Cortex of kidney (tissue), 1 donor: ENCODE results near the gene CBFA2T3.

ENCODE experiments used
- DNase-seq: peaks from one replicate; lab custom pipeline; 2025; lab: John Stamatoyannopoulos, UW

Gene CBFA2T3

DNA sequence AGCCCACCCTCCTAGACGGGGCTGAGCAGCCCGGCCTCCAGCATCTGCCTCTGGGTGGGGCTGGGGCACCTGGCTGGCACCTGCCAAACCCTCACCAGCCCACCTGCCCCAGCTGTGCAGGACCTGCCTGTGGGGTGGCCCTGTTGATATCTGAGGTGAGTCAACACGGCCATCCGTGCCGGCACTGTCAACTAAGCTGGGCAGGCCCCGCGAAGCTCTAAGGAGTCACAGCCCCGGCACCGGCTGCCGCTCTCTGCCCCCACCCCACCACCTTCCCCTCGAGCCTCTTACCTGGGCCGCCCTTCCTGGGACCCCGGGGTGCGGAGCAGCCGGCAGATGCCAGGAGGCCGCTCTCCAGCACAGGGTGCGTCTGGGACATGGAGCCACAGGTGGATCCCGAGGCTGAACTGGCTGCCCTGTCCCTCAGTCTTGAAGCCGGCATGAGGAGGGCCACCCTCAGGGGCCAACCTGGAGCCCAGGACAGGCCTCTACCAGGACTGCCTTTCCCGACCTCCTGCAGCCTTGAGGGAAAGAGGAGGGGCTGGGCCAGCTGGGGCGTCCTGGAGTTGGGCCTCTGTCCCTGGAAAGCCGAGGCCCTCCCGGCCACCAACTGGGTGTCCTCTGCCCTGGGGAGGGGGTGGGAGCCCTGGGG is 515 bp downstream of the CBFA2T3 start:
- DNase-seq = no peak

DNA sequence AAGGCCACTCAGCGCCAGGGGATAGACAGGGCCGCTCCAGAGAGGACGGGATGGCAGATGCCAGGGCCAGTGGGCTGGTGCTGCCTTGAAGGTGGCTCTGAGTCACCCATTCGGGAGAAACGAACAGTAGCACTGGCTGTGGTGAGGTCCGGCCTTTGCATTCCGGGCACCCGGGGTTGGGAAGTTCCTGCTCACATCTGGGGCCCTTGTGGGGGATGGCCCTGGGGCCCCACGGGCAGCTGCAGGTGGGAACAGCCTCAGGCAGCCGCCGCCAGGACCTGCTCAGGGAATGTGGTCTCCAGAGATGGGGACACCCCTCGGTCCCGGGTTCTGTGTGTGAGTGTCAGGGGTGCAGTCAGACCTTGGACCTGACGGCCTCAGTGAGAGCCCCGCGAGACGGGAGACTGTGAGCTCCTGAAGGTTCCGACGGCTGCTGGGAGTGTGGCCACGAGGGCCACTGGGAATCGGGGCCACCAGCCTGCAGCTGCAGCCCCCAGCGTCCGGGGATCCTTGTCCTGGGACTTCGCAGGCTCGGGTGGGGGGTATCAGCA is 1.4 kb downstream of the CBFA2T3 start:
- no peak for DNase-seq

GRCh38 chr16:88974916-88975215 is 2.1 kb downstream of the CBFA2T3 start:
- no peak for DNase-seq

DNA sequence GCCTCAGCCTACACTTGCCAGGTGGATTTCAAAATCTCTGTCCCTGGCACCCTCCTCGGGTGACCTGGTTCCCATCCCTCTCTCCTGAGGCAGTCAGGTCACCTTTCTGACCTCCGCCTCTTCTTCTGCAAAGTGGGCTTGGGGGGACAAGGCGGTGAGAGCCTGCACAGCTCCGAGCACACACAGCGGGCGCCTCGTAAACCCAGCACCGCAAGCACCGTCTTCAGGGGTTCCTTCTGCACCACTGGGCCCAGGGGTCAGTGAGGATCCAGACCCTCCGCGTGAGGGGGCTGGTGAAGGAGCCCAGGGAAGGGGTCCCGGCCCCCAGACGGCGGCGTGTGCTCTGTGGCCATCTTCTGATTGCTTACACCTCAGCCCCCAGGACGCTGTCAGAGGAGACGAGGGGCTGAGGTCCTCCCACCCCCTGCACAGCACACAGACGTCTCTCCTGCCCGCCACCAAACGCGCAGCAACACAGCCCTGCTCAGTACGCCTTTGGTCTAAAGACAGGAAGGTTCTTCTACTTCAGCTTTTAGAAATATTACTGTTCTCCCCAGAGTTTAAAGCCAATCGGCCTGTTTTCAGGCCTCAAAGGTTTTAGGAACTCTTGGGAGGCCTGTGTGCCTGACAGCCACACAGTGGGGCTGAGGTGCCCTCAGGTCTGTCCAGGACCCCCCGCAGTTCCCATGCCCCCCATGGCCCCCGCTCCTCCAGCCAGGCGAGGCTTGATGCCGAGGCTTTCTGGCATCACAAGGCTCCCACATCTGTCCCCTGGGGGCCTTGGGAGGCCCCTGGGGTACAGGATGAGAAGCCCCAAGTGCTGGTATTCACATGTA is 2.7 kb downstream of the CBFA2T3 start:
- DNase-seq = no peak

- no peak for DNase-seq
Observed at GRCh38 chr16:88973415-88974050, 3.5 kb downstream of the CBFA2T3 start.

DNA sequence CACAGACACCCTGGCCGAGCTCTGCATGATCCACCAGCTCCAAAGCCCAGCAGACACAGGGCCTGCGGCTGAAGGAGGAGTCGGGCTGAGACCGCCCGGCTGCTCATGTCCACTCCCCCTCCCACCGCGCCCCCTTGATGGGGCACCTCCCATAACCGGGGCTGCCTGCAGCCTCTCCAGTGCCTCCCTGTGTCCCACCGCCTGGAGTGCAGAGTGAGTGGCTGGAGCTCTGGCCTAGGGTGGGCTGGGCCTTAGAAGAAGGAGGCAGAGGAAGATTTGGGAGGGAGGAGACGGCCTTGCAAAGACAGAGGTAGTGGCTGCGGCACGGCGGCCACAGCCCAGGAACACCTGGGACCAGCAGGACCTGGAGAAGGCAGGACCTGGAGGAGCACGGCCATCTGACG is 4.0 kb downstream of the CBFA2T3 start:
- DNase-seq = no peak

DNA sequence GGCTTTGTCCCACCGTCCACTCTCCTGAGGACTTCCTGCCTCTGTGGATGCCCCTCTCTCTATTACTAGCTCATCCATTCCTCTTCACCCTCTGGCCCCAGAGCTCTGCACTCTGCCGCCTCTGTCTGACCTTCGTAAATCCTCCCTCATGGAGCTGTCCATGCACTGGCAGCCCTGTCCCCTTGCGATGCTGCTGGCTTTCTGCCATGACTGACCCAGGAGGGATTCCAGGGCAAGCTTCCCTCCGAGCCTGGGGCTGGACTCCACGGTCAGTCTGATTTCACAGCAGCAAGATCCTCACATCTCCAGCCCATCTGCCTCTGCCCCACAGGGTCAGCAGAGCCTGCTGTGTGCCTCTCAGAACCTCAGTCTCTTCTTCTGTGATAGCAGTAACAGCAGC is 4.7 kb downstream of the CBFA2T3 start:
- no peak for DNase-seq

DNA sequence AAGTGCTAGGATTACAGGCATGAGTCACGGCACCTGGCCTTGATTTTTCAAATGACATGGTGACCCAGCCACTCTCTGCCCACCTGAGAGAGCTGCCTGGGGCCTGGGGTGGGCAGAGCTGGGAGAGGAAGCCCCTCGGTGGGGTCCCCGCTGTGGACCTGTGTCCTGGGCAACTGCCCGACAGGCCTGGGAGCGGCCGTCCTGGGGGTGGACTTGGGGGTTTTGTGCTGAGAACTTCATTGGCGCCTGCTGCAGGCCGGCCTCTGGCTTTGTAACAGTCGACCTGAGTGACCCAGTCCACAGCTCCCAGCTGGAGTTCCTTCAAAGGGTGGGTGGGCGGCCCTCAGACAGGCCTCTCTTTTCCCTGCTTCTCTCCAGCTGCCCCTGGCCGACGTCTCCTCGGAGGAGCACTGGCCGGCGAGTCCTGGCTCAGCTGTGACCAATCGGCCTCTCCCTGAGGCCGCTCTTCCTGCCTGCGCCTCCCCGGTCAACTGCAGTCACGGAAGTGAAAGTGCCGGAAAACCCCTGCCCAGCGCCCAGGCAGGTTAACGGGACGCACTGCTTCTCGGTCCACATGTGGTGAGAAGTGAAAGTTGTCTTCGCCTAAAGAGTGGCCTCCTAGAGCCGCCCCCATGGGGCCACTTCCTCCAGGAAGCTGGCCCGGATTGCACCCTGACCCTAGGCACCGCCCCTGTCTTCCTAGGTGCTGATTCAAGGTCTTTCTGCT is 5.5 kb downstream of the CBFA2T3 start:
- no peak for DNase-seq

DNA sequence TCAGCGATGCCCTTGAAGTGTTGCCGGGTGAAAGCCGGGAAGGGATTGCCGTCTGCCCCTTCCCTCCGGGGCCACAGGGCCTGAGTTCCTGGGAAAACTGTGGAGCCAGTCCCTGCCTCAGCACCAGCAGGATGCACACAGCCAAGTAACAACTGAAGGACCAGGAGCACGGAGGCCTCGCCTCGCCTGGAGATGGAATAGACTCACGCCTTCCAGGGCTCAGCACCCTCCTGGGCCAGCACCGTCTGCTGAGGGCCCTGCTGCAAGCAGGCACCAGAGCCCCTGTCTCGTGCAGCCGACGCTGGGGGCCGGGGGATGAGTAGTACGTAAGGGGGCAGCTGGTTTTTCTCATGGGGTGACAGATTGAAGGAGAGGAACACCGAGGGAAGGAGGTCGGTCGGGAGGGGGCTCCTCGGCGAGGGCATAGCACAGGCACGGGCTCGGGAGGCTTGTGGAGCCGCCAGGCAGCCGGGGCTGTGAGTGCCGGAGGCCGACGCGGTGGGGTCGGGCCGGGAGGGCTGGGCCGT is 6.4 kb downstream of the CBFA2T3 start:
- DNase-seq = no peak

GRCh38 chr16:88970050-88970449 is 7.0 kb downstream of the CBFA2T3 start:
- DNase-seq = no peak

GRCh38 chr16:88969361-88969831 is 7.6 kb downstream of the CBFA2T3 start:
- no peak for DNase-seq

DNA sequence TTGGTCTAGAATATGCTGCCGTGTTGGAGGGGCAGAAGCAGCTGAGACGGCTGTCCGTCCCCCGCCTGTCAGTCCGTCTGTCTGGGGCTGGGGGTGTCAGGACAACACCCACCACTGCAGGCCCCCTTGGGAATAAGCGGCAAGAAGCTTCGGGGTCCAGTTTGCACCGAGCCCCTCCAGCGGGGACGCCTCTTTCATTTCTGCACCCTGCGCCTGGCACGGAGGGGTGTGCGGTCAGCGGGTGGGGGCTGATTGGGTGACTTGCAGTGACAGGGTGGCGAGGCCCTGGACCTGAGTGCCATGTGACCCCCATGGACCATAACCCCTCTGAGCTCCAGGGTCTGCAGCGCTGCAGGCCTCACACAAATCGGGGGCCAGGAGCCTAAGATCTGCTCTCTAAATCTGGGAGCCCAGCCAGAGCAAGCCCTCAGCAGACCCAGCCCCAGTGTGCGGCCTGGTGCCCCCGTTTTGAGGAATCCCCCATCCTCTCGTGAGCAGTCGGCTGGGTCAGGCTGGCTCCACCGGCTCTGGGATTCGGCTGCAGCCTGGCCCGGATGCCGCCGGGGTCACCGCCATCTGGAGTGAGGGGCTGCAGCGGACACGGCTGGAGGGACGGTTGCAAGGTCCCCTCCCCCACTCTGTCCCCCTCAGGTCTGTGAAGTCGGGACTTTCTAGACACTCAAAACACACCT is 8.3 kb downstream of the CBFA2T3 start:
- no peak for DNase-seq

GRCh38 chr16:88967830-88968588 is 9.0 kb downstream of the CBFA2T3 start:
- DNase-seq = no peak

- DNase-seq = no peak
Observed at GRCh38 chr16:88966986-88967829, 9.8 kb downstream of the CBFA2T3 start.

DNA sequence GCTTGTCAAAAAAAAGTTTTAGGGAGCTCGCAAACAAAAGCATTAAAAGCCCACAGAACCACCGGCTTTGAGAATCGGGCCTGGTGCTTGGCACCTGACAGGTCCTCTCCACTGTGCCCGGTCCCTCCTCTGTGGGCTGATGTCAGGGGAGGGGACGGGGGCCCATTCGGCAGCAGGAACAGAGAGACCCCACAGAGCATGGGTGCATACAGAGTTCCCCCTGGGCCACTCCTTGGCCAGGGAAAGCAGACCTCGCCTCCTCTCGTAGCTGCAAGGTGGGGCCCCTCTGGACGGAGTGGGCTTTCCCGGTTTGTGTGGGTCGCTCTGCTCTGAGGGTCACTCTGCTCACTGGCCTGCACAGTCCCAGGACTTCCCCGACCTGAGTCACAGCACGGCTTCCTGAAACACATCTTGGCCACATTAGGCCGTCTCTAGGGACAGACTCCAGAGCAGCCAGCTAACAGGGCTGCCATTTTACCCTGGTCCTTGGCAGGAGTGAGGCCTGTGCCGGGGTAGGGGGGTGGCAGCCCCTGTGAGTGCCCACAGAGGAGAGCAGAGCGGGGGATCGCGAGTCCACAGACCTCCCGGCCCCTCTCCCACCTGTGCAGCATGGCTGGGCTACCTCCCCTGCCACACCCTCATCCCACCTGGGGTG is 11.1 kb downstream of the CBFA2T3 start:
- DNase-seq = no peak

DNA sequence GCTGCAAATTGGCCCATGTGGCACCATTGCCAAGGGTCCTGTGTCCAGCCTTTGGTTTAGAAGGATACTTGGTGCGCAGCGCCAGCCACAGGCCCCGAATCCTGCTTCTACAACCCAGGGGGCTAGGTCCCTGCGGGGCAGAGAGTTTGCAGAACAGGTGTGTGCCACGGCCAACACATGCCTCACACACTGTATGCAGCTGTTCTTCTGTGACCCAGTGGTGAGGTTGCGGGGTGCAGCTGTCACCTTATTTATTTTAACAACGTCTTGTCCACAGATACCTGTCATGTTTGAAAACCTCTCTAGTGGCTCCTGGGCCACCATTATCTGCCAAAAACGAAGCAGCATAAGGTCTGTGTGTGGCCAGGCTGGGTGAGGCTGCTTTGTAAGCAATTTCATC is 11.6 kb downstream of the CBFA2T3 start:
- no peak for DNase-seq

DNA sequence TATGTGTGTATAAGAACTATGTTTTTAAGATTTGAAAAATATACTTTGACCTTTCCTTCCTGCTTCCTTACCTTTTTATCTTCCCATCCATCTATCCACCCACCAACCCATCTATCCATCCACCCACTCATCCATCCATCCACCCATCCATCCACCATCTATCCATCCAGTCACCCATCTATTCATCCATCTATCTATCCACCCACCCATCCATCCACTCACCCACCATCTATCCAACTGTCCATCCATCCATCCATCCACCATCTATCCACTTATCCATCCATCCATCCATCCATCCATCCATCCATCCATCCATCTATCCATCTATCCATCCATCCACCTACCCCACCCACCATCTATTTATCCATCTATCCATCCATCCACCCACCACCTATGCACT is 12.4 kb downstream of the CBFA2T3 start:
- no peak for DNase-seq

DNA sequence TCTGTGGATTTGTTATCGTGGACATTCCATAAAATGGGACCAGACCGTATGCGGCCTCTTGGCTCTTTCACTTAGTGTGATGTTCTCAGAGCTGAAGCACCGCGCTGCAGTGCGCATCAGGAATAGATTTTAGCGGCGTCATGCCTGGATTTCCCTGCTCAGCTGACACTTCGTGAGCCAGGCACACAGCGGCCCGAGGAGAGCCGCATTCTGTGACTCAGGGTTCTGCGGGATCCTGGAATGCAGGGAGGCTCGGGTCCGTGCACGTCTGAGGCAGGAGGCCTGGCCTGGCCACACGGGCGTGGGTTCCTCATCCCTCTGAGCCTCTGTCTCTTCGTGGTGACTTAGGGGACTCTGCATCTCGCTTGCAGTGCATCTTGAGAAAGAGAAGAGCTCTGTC is 13.4 kb downstream of the CBFA2T3 start:
- no peak for DNase-seq

- no peak for DNase-seq
Observed at GRCh38 chr16:88962478-88963152, 14.4 kb downstream of the CBFA2T3 start.
